Measurements from ENCODE around the gene TWSG1.

The TWSG1 gene

DNA sequence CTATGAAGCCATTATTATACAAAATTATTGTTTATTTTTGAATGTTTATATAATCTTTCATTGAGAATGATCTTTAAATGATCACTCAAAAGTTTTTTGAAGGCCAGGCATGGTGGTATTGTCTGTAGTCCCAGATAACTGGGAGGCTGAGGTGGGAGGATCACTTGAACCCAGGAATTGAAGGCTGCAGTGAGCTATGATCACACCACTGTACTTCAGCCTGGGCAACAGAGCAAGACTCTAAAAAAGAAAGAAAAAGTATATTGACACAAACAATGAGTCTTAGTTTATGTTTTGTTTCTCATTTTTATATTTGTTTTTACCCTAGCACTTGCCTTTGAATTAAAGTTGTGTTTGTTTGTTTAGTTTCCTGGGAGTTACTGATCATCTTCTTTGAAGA lies 2.3 kb downstream of the TWSG1 start:
- Histone ChIP-seq H3K27me3 (ENCODE audit: insufficient read depth, low read depth, severe bottlenecking) (no peaks in the 10 kb centered on the region), H3K4me3 (ENCODE audit: low read depth, low read length) (no peak overlapping the region), H3K36me3 (peaks cover 22% of the 10 kb centered on the region), H3K27ac (no peak overlapping the region), H3K9me3 (ENCODE audit: severe bottlenecking) (peaks cover 6% of the 10 kb centered on the region)
- TF ChIP-seq, protein P1, sequence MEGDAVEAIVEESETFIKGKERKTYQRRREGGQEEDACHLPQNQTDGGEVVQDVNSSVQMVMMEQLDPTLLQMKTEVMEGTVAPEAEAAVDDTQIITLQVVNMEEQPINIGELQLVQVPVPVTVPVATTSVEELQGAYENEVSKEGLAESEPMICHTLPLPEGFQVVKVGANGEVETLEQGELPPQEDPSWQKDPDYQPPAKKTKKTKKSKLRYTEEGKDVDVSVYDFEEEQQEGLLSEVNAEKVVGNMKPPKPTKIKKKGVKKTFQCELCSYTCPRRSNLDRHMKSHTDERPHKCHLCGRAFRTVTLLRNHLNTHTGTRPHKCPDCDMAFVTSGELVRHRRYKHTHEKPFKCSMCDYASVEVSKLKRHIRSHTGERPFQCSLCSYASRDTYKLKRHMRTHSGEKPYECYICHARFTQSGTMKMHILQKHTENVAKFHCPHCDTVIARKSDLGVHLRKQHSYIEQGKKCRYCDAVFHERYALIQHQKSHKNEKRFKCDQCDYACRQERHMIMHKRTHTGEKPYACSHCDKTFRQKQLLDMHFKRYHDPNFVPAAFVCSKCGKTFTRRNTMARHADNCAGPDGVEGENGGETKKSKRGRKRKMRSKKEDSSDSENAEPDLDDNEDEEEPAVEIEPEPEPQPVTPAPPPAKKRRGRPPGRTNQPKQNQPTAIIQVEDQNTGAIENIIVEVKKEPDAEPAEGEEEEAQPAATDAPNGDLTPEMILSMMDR (IDR thresholded peaks at IDR 0.05; ENCODE audit: low read depth, low read length): no peak
- no peak for DNase-seq

GRCh38 chr18:9337873-9338272 lies 3.3 kb downstream of the TWSG1 start:
- peaks cover 22% of the 10 kb centered on the region for H3K36me3 ChIP-seq
- peaks cover 6% of the 10 kb centered on the region for H3K9me3 ChIP-seq (ENCODE audit: severe bottlenecking)
- DNase-seq: no peak
- H3K4me3 ChIP-seq (ENCODE audit: low read depth, low read length): no peak overlapping the region
- no peaks in the 10 kb centered on the region for H3K27me3 ChIP-seq (ENCODE audit: insufficient read depth, low read depth, severe bottlenecking)
- TF ChIP-seq, protein P1 (IDR thresholded peaks at IDR 0.05; ENCODE audit: low read depth, low read length): no peak
- H3K27ac ChIP-seq: no peak overlapping the region

- Histone ChIP-seq H3K4me3 (ENCODE audit: low read depth, low read length) (no peak overlapping the region), H3K9me3 (ENCODE audit: severe bottlenecking) (peaks cover 9% of the 10 kb centered on the region), H3K27ac (no peak overlapping the region), H3K36me3 (peaks cover 25% of the 10 kb centered on the region), H3K27me3 (ENCODE audit: insufficient read depth, low read depth, severe bottlenecking) (no peaks in the 10 kb centered on the region)
- DNase-seq: no peak
- TF ChIP-seq, protein P1 (IDR thresholded peaks at IDR 0.05; ENCODE audit: low read depth, low read length): no peak
Measured at GRCh38 chr18:9340472-9340871, 5.9 kb downstream of the TWSG1 start.

DNA sequence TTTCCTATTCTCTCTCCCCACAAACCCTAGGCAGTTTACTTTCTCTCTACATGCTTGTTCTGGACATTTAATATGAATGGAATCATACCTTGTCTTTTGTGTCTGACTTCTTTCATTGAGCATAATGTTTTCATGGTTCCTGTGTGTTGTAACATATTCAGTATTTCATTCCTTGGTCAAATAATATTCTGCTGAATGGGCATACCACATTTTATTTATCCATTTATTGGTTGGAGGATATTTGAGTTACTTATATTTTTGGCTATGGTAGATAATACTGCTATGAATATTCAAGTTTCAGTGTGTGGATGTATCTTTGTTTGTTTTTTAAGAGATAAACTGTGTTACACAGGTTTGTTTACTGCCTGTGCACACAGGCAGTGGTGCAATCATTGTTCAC lies 9.0 kb downstream of the TWSG1 start:
- Histone ChIP-seq H3K4me3 (ENCODE audit: low read depth, low read length) (no peak overlapping the region), H3K36me3 (peaks cover 12% of the 10 kb centered on the region), H3K27ac (no peak overlapping the region), H3K9me3 (ENCODE audit: severe bottlenecking) (peaks cover 9% of the 10 kb centered on the region), H3K27me3 (ENCODE audit: insufficient read depth, low read depth, severe bottlenecking) (no peaks in the 10 kb centered on the region)
- DNase-seq: no peak
- TF ChIP-seq, protein P1 (IDR thresholded peaks at IDR 0.05; ENCODE audit: low read depth, low read length): no peak

DNA sequence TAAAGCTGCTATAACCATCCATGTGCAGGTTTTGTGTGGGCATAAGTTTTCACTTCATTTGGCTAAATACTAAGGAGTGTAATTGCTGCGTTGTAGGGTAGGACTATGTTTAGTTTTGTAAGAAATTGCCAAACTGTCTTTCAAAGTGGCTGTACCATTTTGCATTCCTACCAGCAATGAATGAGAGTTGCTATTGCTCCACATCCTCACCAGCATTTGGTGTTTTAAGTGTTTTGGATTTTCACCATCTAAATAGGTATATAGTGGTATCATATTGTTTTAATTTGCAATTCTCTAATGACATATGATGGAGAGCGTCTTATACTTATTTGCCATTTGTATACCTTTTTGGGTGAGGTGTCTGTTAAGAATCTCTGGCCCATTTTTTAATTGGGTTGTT lies 12.2 kb downstream of the TWSG1 start:
- Histone ChIP-seq H3K36me3 (peaks cover 3% of the 10 kb centered on the region; the same call in 1 of the 2 replicates), H3K27me3 (ENCODE audit: insufficient read depth, low read depth, severe bottlenecking) (no peaks in the 10 kb centered on the region), H3K4me3 (ENCODE audit: low read depth, low read length) (no peak overlapping the region), H3K27ac (no peak overlapping the region), H3K9me3 (ENCODE audit: severe bottlenecking) (peaks cover 9% of the 10 kb centered on the region)
- no peak for DNase-seq
- TF ChIP-seq, protein P1 (IDR thresholded peaks at IDR 0.05; ENCODE audit: low read depth, low read length): no peak

DNA sequence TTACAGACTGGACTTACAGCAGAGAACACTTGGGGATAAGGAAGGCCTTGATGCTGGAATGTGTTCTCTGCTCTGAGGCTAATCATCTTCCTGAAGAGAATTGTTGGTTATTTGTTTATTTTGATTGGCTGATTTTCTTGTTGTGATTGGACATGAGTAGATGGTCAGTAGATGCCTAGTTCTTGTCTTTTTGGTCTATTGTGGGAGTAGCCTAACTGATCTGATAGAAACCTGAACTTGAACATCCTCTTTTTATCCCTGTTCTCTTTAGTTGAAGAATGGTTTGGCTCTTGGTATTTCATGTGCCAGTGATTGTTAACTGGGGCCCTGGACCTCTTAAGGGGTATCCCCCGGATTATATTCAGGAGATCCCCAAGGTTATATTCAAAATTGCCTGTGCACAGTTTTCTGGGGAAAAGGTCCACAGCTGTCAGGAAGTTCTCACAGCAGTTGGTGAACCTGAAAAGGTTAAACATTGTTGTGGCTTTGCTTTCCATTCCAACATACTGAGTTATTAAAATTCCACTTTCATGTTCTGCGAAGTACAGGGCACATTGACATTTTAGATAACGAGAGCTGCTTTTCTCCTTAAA lies 13.6 kb downstream of the TWSG1 start:
- TF ChIP-seq, protein P1 (IDR thresholded peaks at IDR 0.05; ENCODE audit: low read depth, low read length): no peak
- peaks cover 9% of the 10 kb centered on the region for H3K9me3 ChIP-seq (ENCODE audit: severe bottlenecking)
- peaks cover 3% of the 10 kb centered on the region; the same call in 1 of the 2 replicates for H3K36me3 ChIP-seq
- H3K4me3 ChIP-seq (ENCODE audit: low read depth, low read length): no peak overlapping the region
- no peaks in the 10 kb centered on the region for H3K27me3 ChIP-seq (ENCODE audit: insufficient read depth, low read depth, severe bottlenecking)
- no peak overlapping the region for H3K27ac ChIP-seq
- no peak for DNase-seq
